Sigmoid colon (tissue), 4 donors: Measurements from ENCODE around the gene PCDH15.

Experiments
- EP300 ChIP-seq, 4 donors: sonication (generic); formaldehyde crosslinking; IDR thresholded peaks; one replicate each; pipeline ENCODE4 v1.6.1; 2017; ENCODE audit warnings: antibody characterized with exemption in 4 of 4
- POLR2A ChIP-seq, 2 donors: fragments of 450-650 bp; IDR thresholded peaks; one replicate each; pipeline ENCODE4 v1.6.1; 2016; ENCODE audit warnings: antibody characterized with exemption in 2 of 2, mild to moderate bottlenecking in 2 of 2, moderate library complexity in 2 of 2
- TF ChIP-seq, protein P1 (sequence below), 4 experiments: fragments of 450-650 bp in 3 of 4; fragments of 200-600 bp in 1 of 4; IDR thresholded peaks; one replicate each; pipeline ENCODE4 v1.5.1; 2016 to 2019; ENCODE audit warnings: antibody characterized with exemption in 4 of 4, mild to moderate bottlenecking in 3 of 4, moderate library complexity in 2 of 4

DNA sequence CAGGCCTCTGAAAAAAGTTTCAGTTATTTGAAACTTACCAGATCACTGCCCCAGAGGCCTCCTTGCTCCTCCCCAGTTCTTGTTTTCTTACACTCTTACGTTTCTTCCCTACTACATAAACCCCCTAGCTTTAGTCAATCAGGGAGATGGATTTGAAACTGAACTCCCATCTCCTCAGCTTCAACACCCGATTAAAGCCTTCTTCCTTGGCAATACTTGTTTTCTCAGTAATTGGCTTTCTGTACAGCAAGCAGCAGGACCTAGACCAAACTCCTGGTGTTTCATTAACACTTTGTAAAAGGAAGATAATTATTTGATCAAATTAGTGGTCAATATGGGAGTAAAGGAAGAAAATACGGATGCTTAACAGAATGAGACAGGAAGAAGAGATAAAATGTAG is 870.4 kb downstream of the PCDH15 start:
- TF ChIP-seq, protein P1, sequence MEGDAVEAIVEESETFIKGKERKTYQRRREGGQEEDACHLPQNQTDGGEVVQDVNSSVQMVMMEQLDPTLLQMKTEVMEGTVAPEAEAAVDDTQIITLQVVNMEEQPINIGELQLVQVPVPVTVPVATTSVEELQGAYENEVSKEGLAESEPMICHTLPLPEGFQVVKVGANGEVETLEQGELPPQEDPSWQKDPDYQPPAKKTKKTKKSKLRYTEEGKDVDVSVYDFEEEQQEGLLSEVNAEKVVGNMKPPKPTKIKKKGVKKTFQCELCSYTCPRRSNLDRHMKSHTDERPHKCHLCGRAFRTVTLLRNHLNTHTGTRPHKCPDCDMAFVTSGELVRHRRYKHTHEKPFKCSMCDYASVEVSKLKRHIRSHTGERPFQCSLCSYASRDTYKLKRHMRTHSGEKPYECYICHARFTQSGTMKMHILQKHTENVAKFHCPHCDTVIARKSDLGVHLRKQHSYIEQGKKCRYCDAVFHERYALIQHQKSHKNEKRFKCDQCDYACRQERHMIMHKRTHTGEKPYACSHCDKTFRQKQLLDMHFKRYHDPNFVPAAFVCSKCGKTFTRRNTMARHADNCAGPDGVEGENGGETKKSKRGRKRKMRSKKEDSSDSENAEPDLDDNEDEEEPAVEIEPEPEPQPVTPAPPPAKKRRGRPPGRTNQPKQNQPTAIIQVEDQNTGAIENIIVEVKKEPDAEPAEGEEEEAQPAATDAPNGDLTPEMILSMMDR (IDR thresholded peaks at IDR 0.05), result no peak
- no peak for TF ChIP-seq POLR2A (IDR thresholded peaks at IDR 0.05)
- TF ChIP-seq EP300 (IDR thresholded peaks at IDR 0.05), result no peak
